Stimulated activated CD8-positive, alpha-beta memory T cell treated with anti-CD3 and anti-CD28 coated beads, Interleukin-2, amount 100 ng/mL, for 1 hour (primary cell): ENCODE results near the gene CDH23.

Source experiments
- DNase-seq, 2 donors: peaks; one replicate each; pipeline ENCODE4 v3.0.0-alpha.2; 2020; ENCODE audit warnings: low read depth in 2 of 2

Gene CDH23

GRCh38 chr10:71623098-71623985, 226.6 kb downstream of the CDH23 start:
- no peak for DNase-seq

GRCh38 chr10:71623986-71624291, 227.2 kb downstream of the CDH23 start:
- no peak for DNase-seq

GRCh38 chr10:71625445-71626175, 228.9 kb downstream of the CDH23 start:
- no peak for DNase-seq

GRCh38 chr10:71627230-71627939, 230.7 kb downstream of the CDH23 start:
- DNase-seq, result no peak

- DNase-seq, result no peak
These were observed 231.2 kb downstream of the CDH23 start for GRCh38 chr10:71627956-71628355.

GRCh38 chr10:71629131-71629530, 232.4 kb downstream of the CDH23 start:
- DNase-seq, result no peak

- DNase-seq, result no peak
These were observed 233.4 kb downstream of the CDH23 start for GRCh38 chr10:71630168-71630567.

GRCh38 chr10:71631007-71631861, 234.5 kb downstream of the CDH23 start:
- no peak for DNase-seq

GRCh38 chr10:71632200-71632820, 235.6 kb downstream of the CDH23 start:
- DNase-seq, result no peak

- no peak for DNase-seq
These were observed 236.3 kb downstream of the CDH23 start for GRCh38 chr10:71632896-71633600.

- DNase-seq, result no peak
These were observed 237.2 kb downstream of the CDH23 start for GRCh38 chr10:71633920-71634319.

GRCh38 chr10:71634531-71635164, 237.9 kb downstream of the CDH23 start:
- DNase-seq, result no peak

- no peak for DNase-seq
These were observed 238.6 kb downstream of the CDH23 start for GRCh38 chr10:71635251-71635866.

GRCh38 chr10:71635867-71636266, 239.1 kb downstream of the CDH23 start:
- DNase-seq, result no peak

- no peak for DNase-seq
These were observed 239.9 kb downstream of the CDH23 start for GRCh38 chr10:71636588-71636987.

- no peak for DNase-seq
These were observed 240.6 kb downstream of the CDH23 start for GRCh38 chr10:71637305-71637704.

GRCh38 chr10:71638064-71638821, 241.5 kb downstream of the CDH23 start:
- DNase-seq, result no peak

GRCh38 chr10:71638822-71639719, 242.4 kb downstream of the CDH23 start:
- DNase-seq, result no peak
